CD8-positive, alpha-beta memory T cell (primary cell): ENCODE results near the gene PAGR1. TPM values are rescaled to one million over a fixed set of nuclear protein-coding genes. Genes with fewer than 3 reads are reported as not detected.
"Not testable (repeated sequence)": the region's sequence is repeated elsewhere in the genome, so short reads cannot be mapped to it uniquely, and the experiment has no call there.

Experiments
- CTCF ChIA-PET: fragments of 350-600 bp; sonication (Branson Sonifier 250); formaldehyde crosslinking; loops from one replicate; lab custom pipeline; 2021; ENCODE audit warnings: antibody characterized with exemption; lab: Charles Lee
- POLR2A ChIA-PET: fragments of 350-600 bp; sonication (Branson Sonifier 250); formaldehyde crosslinking; loops from one replicate; lab custom pipeline; 2021; ENCODE audit warnings: antibody characterized with exemption; lab: Charles Lee
- DNase-seq, 5 donors: peaks; one replicate each; pipeline versions ENCODE4 v3.0.0 to v3.0.0-alpha.2; 2020 to 2022; ENCODE audit warnings: mixed read lengths in 1 of 5
- H3K27ac ChIP-seq: one replicate; pipeline ENCODE4 v1.7.0; 2013; ENCODE audit warnings: low read depth, mild to moderate bottlenecking, low read length, moderate library complexity
- H3K27me3 ChIP-seq: 2 replicates; pipeline ENCODE4 v1.7.0; 2013; ENCODE audit warnings: low read length, mild to moderate bottlenecking; ENCODE audit not compliant: insufficient read depth, poor library complexity, severe bottlenecking
- H3K36me3 ChIP-seq: 2 replicates; pipeline ENCODE4 v1.7.0; 2013; ENCODE audit warnings: mild to moderate bottlenecking, low read length, moderate library complexity; ENCODE audit not compliant: insufficient read depth
- H3K4me1 ChIP-seq: 2 replicates; pipeline ENCODE4 v1.7.0; 2013; ENCODE audit warnings: mild to moderate bottlenecking, low read length, moderate library complexity; ENCODE audit not compliant: insufficient read depth
- H3K4me3 ChIP-seq: 2 replicates; pipeline ENCODE4 v1.7.0; 2013; ENCODE audit warnings: mild to moderate bottlenecking, low read length
- H3K9me3 ChIP-seq: 2 replicates; pipeline ENCODE4 v1.7.0; 2013; ENCODE audit warnings: mild to moderate bottlenecking, low read length
- H3K27ac Mint-ChIP-seq, 8 donors: one replicate each; pipeline ENCODE4 v1.8.0; 2020 to 2021; ENCODE audit warnings: mixed read lengths in 8 of 8, mild to moderate bottlenecking in 6 of 8, inconsistent platforms in 3 of 8, moderate library complexity in 3 of 8
- H3K27me3 Mint-ChIP-seq, 2 donors: one replicate each; pipeline ENCODE4 v1.8.0; 2020 to 2021; ENCODE audit warnings: mixed read lengths in 2 of 2, mild to moderate bottlenecking in 1 of 2, moderate library complexity in 1 of 2
- H3K36me3 Mint-ChIP-seq, 3 donors: one replicate each; pipeline ENCODE4 v1.8.0; 2020 to 2021; ENCODE audit warnings: mixed read lengths in 3 of 3, inconsistent platforms in 1 of 3, mild to moderate bottlenecking in 1 of 3
- H3K4me1 Mint-ChIP-seq, 3 donors: one replicate each; pipeline ENCODE4 v1.8.0; 2020 to 2021; ENCODE audit warnings: mixed read lengths in 3 of 3, inconsistent platforms in 1 of 3, mild to moderate bottlenecking in 1 of 3
- H3K4me3 Mint-ChIP-seq, 7 donors: one replicate each; pipeline ENCODE4 v1.8.0; 2020 to 2021; ENCODE audit warnings: mixed read lengths in 7 of 7, mild to moderate bottlenecking in 6 of 7, moderate library complexity in 4 of 7, inconsistent platforms in 2 of 7
- H3K9me3 Mint-ChIP-seq, 5 donors: one replicate each; pipeline ENCODE4 v1.8.0; 2020 to 2022; ENCODE audit warnings: mixed read lengths in 5 of 5, mild to moderate bottlenecking in 3 of 5, moderate library complexity in 2 of 5, inconsistent platforms in 1 of 5
- polyA plus RNA-seq: library from polyadenylated mRNA; unstranded; fragments of 300-500 nt; fragmentation: Illumina TruSeq; gene quantifications from one replicate; pipeline ENCODE4 v1.2.3, GENCODE V29; 2021
- total RNA-seq, 2 experiments: library from RNA; stranded (reverse); gene quantifications; one replicate each; pipeline ENCODE4 v1.2.3, GENCODE V29; 2021

PAGR1 gene
- total RNA-seq, result 10 to 100 TPM; 41.9 to 44.3 TPM
- 53.1 TPM for polyA plus RNA-seq

DNA sequence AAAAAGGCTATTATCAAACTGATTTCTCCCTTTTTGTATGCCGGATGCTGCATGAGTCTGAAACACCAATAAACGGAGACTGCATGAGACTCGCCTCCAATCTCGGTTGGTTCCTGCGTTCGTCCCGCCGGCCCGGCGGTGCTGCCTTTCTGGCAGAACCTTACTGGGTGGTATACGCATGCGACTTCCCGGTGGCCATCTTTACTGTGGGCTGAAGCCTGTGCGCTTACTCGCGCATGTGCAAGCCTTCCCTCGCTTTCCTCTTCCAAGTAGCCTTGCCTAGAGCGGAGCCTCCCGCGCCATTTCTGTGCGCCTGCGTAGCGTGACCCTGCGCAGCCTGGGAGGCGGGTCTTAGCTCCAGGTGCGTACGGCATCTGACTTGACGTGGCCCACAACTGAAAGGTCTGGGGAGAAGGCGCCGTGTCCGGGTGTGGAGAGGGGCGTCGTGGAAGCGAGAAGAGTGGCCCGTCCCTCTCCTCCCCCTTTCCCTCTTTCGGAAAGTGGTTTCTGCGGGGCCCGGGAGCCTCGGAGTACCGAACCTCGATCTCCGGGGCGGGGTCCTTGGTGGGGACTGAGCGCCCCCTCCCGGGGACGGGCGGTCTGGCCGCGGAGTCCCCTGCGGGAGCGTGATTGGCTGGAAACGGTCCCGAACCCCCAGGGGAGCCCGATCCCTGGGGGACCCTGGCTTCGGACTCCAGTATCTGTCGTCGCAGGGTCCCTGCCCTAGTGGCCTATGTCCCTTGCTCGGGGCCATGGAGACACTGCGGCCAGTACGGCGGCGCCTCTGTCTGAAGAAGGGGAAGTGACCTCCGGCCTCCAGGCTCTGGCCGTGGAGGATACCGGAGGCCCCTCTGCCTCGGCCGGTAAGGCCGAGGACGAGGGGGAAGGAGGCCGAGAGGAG is at the start of gene PAGR1:
Gene PAGR1 (plus strand): TSS at position 360 of the 901 bp plus-strand sequence. CDS start 374 bp downstream, at position 734.
- peak within 1 kb of the TSS; percentile 93 to 99 (median 98) for H3K27ac Mint-ChIP-seq

GRCh38 chr16:29766571-29766970 is 49.4 kb upstream of the PAGR1 start:
- Histone ChIP-seq H3K4me1 (peaks cover 5% of the 10 kb centered on the region), H3K27ac (no peak overlapping the region), H3K27me3 (no peaks in the 10 kb centered on the region), H3K4me3 (no peak overlapping the region), H3K36me3 (no peaks in the 10 kb centered on the region), H3K9me3 (no peaks in the 10 kb centered on the region)
- Mint-ChIP-seq H3K4me1 (peaks cover 3 to 7% (median 4%) of the 10 kb centered on the region in 3 donors), H3K27ac (no peak overlapping the region), H3K27me3 (no peaks in the 10 kb centered on the region), H3K4me3 (no peak overlapping the region), H3K36me3 (peaks cover 0 to 3% (median 0%) of the 10 kb centered on the region in 3 donors), H3K9me3 (no peaks in the 10 kb centered on the region)
- CTCF ChIA-PET, result interaction anchor here (1.1 to 1.4 kb wide), 3 partner anchors 11 to 24 kb away, joined by 3 read pairs; partner anchors contain the start of genes C16orf54 and KIF22
- peak in 1 of 5 donors; percentile 8 for DNase-seq
- POLR2A ChIA-PET, result interaction anchor here (0.7 kb wide), 2 partner anchors 10 to 24 kb away, joined by 3 to 4 read pairs; no protein-coding TSS in a partner anchor

More for the DNA sequence above, at the start of gene PAGR1:
- POLR2A ChIA-PET, result interaction anchor here (0.5 to 2.7 kb wide), 24 partner anchors 8 to 998 kb away, joined by 3 to 59 read pairs (median 5); partner anchors contain the start of genes ALDOA, CDIPT, DCTPP1 and HIRIP3
- Histone ChIP-seq H3K27me3 (no peaks in the 10 kb centered on the region), H3K4me3 (peak within 1 kb of the TSS; percentile 94), H3K27ac (peak within 1 kb of the TSS; percentile 89), H3K4me1 (peaks cover 54% of the 10 kb centered on the region), H3K36me3 (peaks cover 15% of the 10 kb centered on the region), H3K9me3 (no peaks in the 10 kb centered on the region)
- peaks cover 53 to 79% (median 62%) of the 10 kb centered on the region in 3 donors for H3K4me1 Mint-ChIP-seq
- H3K27me3 Mint-ChIP-seq, result peaks cover 0 to 4% of the 10 kb centered on the region in 2 donors
- H3K4me3 Mint-ChIP-seq, result peak within 1 kb of the TSS; percentile 89 to 99 (median 93)
- peak; percentile 95 to 99 (median 99) for DNase-seq
- H3K9me3 Mint-ChIP-seq, result no peaks in the 10 kb centered on the region
- CTCF ChIA-PET, result interaction anchor here (0.6 to 8.7 kb wide), 29 partner anchors 8 to 723 kb away, joined by 3 to 92 read pairs (median 4); partner anchors contain the start of genes CDIPT, KIF22, MAZ and TAOK2
- H3K36me3 Mint-ChIP-seq, result peaks cover 0 to 42% (median 6%) of the 10 kb centered on the region in 3 donors

DNA sequence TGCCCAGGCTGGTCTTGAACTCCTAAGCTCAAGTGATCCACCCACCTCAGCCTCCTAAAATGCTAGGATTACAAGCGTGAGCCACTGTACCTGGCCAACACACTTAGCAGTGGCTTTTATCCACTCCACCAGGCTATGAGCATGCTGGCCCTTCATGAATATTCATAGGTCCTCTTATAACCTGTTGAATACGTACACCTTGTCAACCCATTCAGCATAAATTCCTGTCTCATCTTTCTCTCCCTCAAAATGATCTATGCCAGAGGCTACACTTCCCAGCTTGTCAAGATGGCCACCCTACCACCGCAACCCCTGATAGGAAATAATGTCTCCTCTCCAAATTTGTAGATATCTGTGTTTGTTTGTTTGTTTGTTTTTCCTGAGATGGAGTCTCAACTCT is 48.9 kb upstream of the PAGR1 start:
- Histone ChIP-seq H3K36me3 (no peaks in the 10 kb centered on the region), H3K9me3 (no peaks in the 10 kb centered on the region), H3K27me3 (no peaks in the 10 kb centered on the region), H3K27ac (no peak overlapping the region), H3K4me1 (peaks cover 5% of the 10 kb centered on the region), H3K4me3 (no peak overlapping the region)
- no peaks in the 10 kb centered on the region for H3K9me3 Mint-ChIP-seq
- no peaks in the 10 kb centered on the region for H3K27me3 Mint-ChIP-seq
- H3K27ac Mint-ChIP-seq, result no peak overlapping the region
- peaks cover 3 to 7% (median 4%) of the 10 kb centered on the region in 3 donors for H3K4me1 Mint-ChIP-seq
- POLR2A ChIA-PET, result interaction anchor here (0.7 kb wide), 2 partner anchors 10 to 24 kb away, joined by 3 to 4 read pairs; no protein-coding TSS in a partner anchor
- no peak overlapping the region for H3K4me3 Mint-ChIP-seq
- no peak for DNase-seq
- peaks cover 0 to 3% (median 0%) of the 10 kb centered on the region in 3 donors for H3K36me3 Mint-ChIP-seq
- CTCF ChIA-PET, result interaction anchor here (1.1 to 1.4 kb wide), 2 partner anchors 10 to 21 kb away, joined by 3 read pairs; partner anchors contain the start of gene C16orf54

GRCh38 chr16:29769507-29769906 is 46.4 kb upstream of the PAGR1 start:
- POLR2A ChIA-PET, result interaction anchor here (1.0 to 1.2 kb wide), 2 partner anchors 13 to 15 kb away, joined by 3 to 6 read pairs; no protein-coding TSS in a partner anchor
- CTCF ChIA-PET, result interaction anchor here (1.4 to 1.7 kb wide), 2 partner anchors 16 to 21 kb away, joined by 4 to 6 read pairs; partner anchors contain the start of gene KIF22

GRCh38 chr16:29770250-29770929 is 45.6 kb upstream of the PAGR1 start:
- no peaks in the 10 kb centered on the region for H3K4me1 ChIP-seq
- H3K36me3 ChIP-seq, result no peaks in the 10 kb centered on the region
- ChIA-PET CTCF (interaction anchor here (1.4 kb wide), 1 partner anchor 20 kb away, joined by 6 read pairs; the partner anchor contains the start of gene KIF22), POLR2A (interaction anchor here (0.7 to 1.2 kb wide), 2 partner anchors 14 to 840 kb away, joined by 3 to 7 read pairs; no protein-coding TSS in a partner anchor)
- peak overlapping the region in 2 of 8 donors; percentile 17 to 20 for H3K27ac Mint-ChIP-seq
- no peaks in the 10 kb centered on the region for H3K27me3 Mint-ChIP-seq
- peaks cover 0 to 2% (median 0%) of the 10 kb centered on the region in 3 donors for H3K36me3 Mint-ChIP-seq
- DNase-seq, result peak in 1 of 5 donors; percentile 8
- H3K4me1 Mint-ChIP-seq, result peaks cover 0 to 4% (median 4%) of the 10 kb centered on the region in 3 donors
- no peaks in the 10 kb centered on the region for H3K27me3 ChIP-seq
- no peaks in the 10 kb centered on the region for H3K9me3 Mint-ChIP-seq
- no peaks in the 10 kb centered on the region for H3K9me3 ChIP-seq
- H3K4me3 Mint-ChIP-seq, result no peak overlapping the region
- H3K27ac ChIP-seq, result no peak overlapping the region
- no peak overlapping the region for H3K4me3 ChIP-seq

More at GRCh38 chr16:29769507-29769906, 46.4 kb upstream of the PAGR1 start:
- Mint-ChIP-seq H3K27me3 (no peaks in the 10 kb centered on the region), H3K9me3 (no peaks in the 10 kb centered on the region), H3K36me3 (peaks cover 0 to 3% (median 0%) of the 10 kb centered on the region in 3 donors), H3K4me3 (no peak overlapping the region), H3K27ac (no peak overlapping the region), H3K4me1 (peaks cover 0 to 4% (median 4%) of the 10 kb centered on the region in 3 donors)
- Histone ChIP-seq H3K4me3 (no peak overlapping the region), H3K36me3 (no peaks in the 10 kb centered on the region), H3K27ac (no peak overlapping the region), H3K4me1 (peaks cover 1% of the 10 kb centered on the region), H3K9me3 (no peaks in the 10 kb centered on the region), H3K27me3 (no peaks in the 10 kb centered on the region)
- no peak for DNase-seq

DNA sequence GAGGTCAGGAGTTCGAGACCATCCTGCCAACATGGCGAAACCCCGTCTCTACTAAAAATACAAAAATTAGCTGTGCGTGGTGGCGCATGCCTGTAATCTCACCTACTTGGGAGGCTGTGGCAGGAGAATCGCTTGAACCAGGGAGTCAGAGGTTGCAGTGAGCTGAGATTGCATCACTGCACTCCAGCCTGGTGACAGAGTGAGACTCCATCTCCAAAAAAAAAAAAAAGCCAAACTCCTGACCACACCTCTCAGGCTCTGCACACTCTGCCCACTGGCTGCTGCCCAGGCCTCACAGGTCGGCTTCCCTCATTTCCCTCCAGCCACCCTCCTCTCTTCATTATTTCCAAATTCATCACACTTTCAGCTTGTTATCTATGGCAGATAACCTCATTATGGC is 43.6 kb upstream of the PAGR1 start:
- H3K4me3 ChIP-seq, H3K9me3 ChIP-seq, DNase-seq, H3K27me3 Mint-ChIP-seq, H3K4me1 Mint-ChIP-seq, H3K36me3 Mint-ChIP-seq, H3K4me3 Mint-ChIP-seq, H3K4me1 ChIP-seq, CTCF ChIA-PET, H3K9me3 Mint-ChIP-seq, POLR2A ChIA-PET, H3K27me3 ChIP-seq, H3K27ac ChIP-seq, H3K36me3 ChIP-seq: not testable (repeated sequence)
- H3K27ac Mint-ChIP-seq, result peak overlapping the region in 2 of 8 donors; percentile 13 to 41

DNA sequence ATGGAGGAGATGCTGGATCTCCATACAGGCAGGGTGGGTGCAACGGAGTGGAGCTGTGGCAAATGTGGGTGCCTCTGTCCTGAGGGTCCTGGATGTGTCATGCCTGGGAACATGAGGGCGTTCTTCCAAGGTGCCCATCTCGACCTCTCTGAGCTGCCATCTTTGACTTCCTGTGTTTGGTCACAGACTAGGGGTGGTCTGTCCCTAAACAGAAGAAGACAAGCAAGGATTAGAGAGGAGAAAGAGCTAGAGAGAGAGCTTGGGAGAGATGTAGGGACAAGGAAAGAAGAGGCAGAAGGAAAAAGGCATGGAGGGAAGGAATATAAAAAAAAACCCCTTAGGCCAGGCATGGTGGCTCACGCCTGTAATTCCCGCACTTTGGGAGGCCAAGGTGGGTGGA is 41.2 kb upstream of the PAGR1 start:
- peak in 1 of 5 donors; percentile 8 for DNase-seq
- peak overlapping the region in 1 of 8 donors; percentile 59 for H3K27ac Mint-ChIP-seq
- no peaks in the 10 kb centered on the region for H3K9me3 Mint-ChIP-seq
- no peaks in the 10 kb centered on the region for H3K4me1 ChIP-seq
- no peaks in the 10 kb centered on the region for H3K9me3 ChIP-seq
- no peak overlapping the region for H3K27ac ChIP-seq
- no peaks in the 10 kb centered on the region for H3K36me3 ChIP-seq
- H3K27me3 Mint-ChIP-seq, result no peaks in the 10 kb centered on the region
- H3K4me1 Mint-ChIP-seq, result peaks cover 0 to 4% (median 3%) of the 10 kb centered on the region in 3 donors
- no peaks in the 10 kb centered on the region for H3K27me3 ChIP-seq
- H3K4me3 ChIP-seq, result no peak overlapping the region
- CTCF ChIA-PET, result interaction anchor here (1.1 to 1.7 kb wide), 3 partner anchors 10 to 258 kb away, joined by 3 to 5 read pairs (median 4); no protein-coding TSS in a partner anchor
- H3K36me3 Mint-ChIP-seq, result peaks cover 0 to 2% (median 0%) of the 10 kb centered on the region in 3 donors
- H3K4me3 Mint-ChIP-seq, result no peak overlapping the region
- POLR2A ChIA-PET, result interaction anchor here (0.6 to 0.7 kb wide), 2 partner anchors 20 to 41 kb away, joined by 6 read pairs; no protein-coding TSS in a partner anchor
